GM12875 (cell line): ENCODE results near the gene LYPD3.

ENCODE experiments used
- H3K4me3 ChIP-seq: one replicate; pipeline ENCODE4 v1.5.1; 2011; ENCODE audit warnings: low read depth, low read length, control low read depth
- TF ChIP-seq, protein P1 (sequence below): IDR thresholded peaks from 2 replicates; pipeline ENCODE4 v1.5.1; 2011; ENCODE audit warnings: low read depth, mild to moderate bottlenecking, control low read depth, inconsistent platforms, low read length, moderate library complexity, borderline replicate concordance; ENCODE audit not compliant: insufficient read depth

Gene LYPD3

DNA sequence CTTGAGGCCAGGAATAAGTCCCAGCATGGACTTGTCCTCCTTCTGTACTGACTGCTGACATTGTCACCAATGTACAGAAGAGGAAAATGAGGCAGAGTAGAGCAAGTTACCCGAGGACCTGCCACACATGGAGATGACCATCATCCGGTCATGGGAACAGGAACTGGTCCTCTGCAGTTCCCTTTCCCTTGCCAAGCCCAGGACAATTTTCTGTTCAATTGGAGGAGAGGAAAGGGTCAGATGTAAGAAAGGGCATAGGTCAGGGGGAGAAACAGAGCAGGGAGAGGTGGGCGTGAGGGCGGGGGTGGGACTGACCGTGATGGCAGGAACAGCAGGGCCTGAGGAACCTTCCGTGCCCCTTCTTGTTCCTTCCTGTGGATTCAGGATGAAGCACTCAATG lies 20.5 kb upstream of the LYPD3 start:
- TF ChIP-seq, protein P1, sequence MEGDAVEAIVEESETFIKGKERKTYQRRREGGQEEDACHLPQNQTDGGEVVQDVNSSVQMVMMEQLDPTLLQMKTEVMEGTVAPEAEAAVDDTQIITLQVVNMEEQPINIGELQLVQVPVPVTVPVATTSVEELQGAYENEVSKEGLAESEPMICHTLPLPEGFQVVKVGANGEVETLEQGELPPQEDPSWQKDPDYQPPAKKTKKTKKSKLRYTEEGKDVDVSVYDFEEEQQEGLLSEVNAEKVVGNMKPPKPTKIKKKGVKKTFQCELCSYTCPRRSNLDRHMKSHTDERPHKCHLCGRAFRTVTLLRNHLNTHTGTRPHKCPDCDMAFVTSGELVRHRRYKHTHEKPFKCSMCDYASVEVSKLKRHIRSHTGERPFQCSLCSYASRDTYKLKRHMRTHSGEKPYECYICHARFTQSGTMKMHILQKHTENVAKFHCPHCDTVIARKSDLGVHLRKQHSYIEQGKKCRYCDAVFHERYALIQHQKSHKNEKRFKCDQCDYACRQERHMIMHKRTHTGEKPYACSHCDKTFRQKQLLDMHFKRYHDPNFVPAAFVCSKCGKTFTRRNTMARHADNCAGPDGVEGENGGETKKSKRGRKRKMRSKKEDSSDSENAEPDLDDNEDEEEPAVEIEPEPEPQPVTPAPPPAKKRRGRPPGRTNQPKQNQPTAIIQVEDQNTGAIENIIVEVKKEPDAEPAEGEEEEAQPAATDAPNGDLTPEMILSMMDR = no peak
- H3K4me3 ChIP-seq = no peak overlapping the region

DNA sequence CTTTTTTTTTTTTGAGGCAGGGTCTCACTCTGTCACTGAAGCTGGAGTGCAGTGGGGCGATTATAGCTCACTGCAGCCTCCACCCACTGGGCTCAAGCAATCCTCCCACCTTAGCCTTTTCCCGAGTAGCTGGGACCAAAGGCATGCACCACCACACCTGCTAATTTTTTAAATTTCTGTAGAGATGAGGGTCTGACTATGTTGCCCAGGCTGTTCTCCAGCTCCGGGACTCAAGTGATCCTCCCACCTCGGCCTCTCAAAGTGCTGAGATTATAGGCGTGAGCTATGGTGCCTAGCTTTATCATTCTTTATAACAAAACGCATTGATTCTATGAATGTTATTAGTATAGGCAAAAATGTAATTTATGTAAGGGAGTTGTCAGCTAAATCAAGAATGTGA lies 17.9 kb upstream of the LYPD3 start:
- TF ChIP-seq, protein P1 = no peak

DNA sequence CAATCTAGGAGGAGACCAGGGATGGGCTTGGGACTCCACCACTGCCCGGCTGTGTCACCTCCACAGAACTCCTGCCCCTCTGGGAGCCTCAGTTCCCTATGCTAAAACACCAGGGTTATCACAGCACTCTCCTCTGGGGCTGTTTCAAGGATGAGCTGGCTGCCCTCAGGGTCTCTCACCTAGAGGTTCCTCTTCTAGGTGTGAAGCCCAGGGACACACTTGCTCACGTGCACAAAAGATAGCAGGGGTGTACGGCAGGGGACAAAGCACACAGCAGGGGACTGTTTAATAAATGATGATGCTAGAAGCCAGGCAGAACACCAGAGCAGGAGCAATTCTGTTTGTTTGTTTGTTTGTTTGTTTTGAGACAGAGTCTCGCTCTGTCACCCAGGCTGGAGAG lies 16.8 kb upstream of the LYPD3 start:
- TF ChIP-seq, protein P1 = no peak

More for the DNA sequence above, 17.9 kb upstream of the LYPD3 start:
- H3K4me3 ChIP-seq = no peak overlapping the region

DNA sequence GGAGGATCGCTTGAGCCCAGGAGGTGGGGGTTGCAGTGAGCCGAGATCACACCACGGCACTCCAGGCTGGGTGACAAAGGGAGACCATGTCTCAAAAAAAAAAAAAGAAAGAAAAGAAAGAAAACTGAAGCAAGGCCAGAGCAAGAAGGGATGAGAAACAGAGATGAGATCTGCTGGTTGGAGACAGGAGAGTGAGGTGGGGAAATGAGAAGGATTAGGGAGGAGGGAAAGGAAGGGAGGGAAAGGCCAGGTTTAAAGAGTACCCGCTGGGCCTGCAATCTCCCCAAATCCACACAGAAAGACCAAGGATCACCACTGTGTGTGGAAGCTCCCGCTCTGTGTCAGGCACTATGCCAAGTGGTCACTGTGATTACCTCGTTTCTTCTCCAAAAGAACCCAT lies 16.3 kb upstream of the LYPD3 start:
- TF ChIP-seq, protein P1 = no peak

More for the DNA sequence above, 16.8 kb upstream of the LYPD3 start:
- no peak overlapping the region for H3K4me3 ChIP-seq

DNA sequence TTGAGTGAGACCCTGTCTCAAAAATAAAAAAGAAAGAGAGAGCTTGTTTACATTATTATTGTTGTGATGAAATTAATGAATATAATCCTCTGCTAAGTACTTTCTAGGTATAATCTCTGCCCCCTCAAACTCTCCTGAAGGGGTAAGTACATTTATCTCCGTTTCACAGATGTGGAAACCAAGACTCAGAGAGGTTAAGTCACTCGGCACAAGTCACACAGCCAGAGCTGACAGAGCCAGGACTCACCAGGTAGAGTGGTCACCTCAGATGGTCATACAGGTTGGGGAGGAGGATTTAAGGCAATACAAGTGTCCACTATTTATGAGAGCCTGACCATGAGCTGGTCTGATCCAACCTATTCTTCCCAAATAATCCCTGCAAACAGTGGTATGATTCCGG lies 15.2 kb upstream of the LYPD3 start:
- TF ChIP-seq, protein P1 = no peak
- H3K4me3 ChIP-seq = no peak overlapping the region

More for the DNA sequence above, 16.3 kb upstream of the LYPD3 start:
- H3K4me3 ChIP-seq = no peak overlapping the region

DNA sequence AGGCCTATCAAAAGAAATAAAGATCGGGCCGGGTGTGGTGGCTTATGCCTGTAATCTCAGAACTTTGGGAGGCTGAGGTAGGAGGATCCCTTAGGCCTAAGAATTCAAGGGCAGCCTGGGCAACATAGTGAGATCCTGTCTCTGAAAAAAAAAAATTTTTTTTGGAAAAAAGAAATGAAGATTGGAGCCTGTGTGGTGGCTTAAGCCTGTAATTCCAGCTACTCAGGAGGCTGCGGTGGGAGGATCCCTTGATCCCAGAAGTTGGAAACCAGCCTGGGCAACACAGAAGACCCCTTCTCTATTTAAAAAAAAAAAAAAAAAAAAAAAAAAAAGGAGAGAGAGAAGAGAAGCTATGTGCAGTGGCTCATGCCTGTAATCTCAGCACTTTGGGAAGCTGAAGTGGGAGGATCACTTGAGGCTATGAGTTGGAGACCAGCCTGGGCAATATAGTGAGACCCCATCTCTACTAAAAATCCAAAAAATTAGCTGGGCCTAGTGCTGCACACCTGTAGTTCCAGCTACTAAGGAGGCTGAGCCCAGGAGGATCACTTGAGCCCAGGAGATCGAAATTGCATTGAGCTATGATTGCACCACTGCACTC lies 14.7 kb upstream of the LYPD3 start:
- H3K4me3 ChIP-seq = no peak overlapping the region
- TF ChIP-seq, protein P1 = no peak

DNA sequence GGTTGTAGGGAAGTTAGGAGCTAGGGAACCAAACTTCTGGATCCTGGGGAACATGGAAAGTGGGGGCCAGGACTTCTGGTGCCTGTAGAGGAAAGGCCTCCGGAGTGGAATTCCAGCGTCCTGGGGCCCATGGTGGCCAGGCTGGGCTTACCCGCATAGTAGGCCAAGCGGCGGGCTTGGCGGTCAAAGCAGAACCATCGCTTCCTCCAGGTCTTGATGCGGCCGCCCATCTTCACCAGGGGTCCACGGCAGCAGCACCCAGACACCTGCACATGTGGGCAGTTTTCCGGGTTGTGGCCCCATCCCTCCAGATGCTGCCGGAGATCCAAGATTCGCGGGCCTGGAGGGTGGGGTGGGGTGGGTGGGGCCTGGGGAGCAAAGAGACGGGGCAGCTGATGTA lies 13.8 kb upstream of the LYPD3 start:
- TF ChIP-seq, protein P1 = no peak
- no peak overlapping the region for H3K4me3 ChIP-seq
